ENCODE results near the gene L1CAM.

DNA sequence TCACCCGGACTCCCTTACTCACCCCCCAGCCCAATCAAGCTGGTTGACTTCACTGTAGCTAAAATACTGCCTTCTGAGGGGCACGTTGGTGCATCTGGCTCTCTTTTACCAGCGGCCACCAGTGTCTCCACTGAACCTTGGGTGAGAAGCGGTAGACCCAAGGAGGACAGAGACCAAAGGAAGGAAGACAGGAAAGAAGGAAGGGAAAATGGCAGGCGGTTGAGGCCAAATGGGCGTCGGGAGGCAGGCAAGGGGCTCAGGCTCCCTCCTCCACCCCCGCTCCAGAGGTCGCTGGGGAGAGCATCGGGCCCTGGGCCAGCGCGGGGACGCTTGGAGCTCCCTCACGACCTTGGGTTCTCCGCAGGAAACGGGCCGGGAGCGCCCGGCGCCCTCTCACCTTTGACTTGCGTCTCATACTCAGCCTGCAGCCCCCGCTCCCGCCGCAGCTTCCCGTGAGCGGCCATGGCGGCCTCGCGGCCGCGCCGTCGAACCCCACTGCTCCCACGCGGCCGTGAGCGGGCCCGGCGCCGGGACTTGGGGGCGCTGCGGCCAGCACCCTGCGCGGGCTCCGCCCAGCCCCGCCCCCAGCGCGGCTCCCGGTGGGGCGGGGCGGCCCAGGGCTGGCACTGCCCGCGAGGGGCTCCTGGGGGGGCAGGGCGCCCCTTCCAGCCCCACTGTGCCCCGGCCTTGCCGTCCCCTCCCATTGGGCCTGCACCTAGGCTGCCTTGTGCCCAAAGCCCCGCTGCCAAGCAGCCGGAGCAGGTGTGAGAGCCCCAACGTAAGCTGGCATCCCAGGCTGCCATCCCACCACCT lies 40.0 kb upstream of the L1CAM start, which contains the start of gene ARHGAP4:
- TF ChIP-seq EZH2 (IDR thresholded peaks at IDR 0.05; ENCODE audit: low read depth, low read length, severe bottlenecking) (no peak), POLR2AphosphoS5 (IDR thresholded peaks at IDR 0.05; ENCODE audit: low read depth, low read length) (peak; percentile 93), POLR2A (IDR thresholded peaks at IDR 0.05; ENCODE audit: control extremely low read depth in 1 of 2, low read depth in 2 of 2, low read length in 2 of 2) (peak in 1 of 2 experiments; percentile 90; a peak in 2 of 3 replicates), RAD21 (IDR thresholded peaks at IDR 0.05 in 1 of 2, conservative IDR thresholded peaks at IDR 0.05 in 1 of 2; ENCODE audit: low read depth in 2 of 2, low read length in 2 of 2) (no peak), SRF (IDR thresholded peaks at IDR 0.05; ENCODE audit: low read depth, low read length) (no peak), EP300 (IDR thresholded peaks at IDR 0.05; ENCODE audit: borderline replicate concordance in 1 of 2, low read depth in 2 of 2, low read length in 2 of 2) (no peak), BRCA1 (IDR thresholded peaks at IDR 0.05; ENCODE audit: low read depth, low read length) (no peak), SP4 (IDR thresholded peaks at IDR 0.05; ENCODE audit: low read length) (no peak), CHD2 (IDR thresholded peaks at IDR 0.05; ENCODE audit: low read length) (no peak)
- TF ChIP-seq, protein P1, sequence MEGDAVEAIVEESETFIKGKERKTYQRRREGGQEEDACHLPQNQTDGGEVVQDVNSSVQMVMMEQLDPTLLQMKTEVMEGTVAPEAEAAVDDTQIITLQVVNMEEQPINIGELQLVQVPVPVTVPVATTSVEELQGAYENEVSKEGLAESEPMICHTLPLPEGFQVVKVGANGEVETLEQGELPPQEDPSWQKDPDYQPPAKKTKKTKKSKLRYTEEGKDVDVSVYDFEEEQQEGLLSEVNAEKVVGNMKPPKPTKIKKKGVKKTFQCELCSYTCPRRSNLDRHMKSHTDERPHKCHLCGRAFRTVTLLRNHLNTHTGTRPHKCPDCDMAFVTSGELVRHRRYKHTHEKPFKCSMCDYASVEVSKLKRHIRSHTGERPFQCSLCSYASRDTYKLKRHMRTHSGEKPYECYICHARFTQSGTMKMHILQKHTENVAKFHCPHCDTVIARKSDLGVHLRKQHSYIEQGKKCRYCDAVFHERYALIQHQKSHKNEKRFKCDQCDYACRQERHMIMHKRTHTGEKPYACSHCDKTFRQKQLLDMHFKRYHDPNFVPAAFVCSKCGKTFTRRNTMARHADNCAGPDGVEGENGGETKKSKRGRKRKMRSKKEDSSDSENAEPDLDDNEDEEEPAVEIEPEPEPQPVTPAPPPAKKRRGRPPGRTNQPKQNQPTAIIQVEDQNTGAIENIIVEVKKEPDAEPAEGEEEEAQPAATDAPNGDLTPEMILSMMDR (IDR thresholded peaks at IDR 0.05; ENCODE audit: control extremely low read depth in 1 of 3, insufficient read depth in 1 of 3, low read depth in 1 of 3, low read length in 3 of 3), result no peak
